GM19468 (cell line): ENCODE measurements around the gene TYW3.

ENCODE experiments used
- ATAC-seq: cut with Tn5 transposase; IDR thresholded peaks from one replicate; pipeline ENCODE4 v1.9.1; 2021; ENCODE audit warnings: mild to moderate bottlenecking, moderate library complexity, moderate number of reproducible peaks; ENCODE audit not compliant: unreplicated experiment; ENCODE audit errors: extremely low read depth

Gene TYW3

DNA sequence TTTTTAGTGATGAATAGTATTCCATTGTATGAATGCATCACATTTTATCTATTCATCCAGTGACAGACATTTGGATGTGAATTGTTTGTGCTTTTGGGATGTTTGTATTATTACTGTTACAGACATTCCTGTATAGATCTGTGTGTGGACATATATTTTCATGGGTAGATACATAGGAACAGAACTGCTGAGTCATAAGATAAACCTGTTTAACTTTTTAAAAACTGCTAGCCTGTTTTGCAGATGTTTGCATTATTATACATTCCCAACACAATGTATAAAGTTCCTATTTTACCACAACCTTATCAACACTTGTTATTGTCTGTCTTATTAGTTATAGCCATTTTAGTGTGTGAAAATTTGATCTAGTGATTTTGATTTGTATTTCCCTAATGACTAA lies 46.8 kb downstream of the TYW3 start:
- ATAC-seq: no peak

DNA sequence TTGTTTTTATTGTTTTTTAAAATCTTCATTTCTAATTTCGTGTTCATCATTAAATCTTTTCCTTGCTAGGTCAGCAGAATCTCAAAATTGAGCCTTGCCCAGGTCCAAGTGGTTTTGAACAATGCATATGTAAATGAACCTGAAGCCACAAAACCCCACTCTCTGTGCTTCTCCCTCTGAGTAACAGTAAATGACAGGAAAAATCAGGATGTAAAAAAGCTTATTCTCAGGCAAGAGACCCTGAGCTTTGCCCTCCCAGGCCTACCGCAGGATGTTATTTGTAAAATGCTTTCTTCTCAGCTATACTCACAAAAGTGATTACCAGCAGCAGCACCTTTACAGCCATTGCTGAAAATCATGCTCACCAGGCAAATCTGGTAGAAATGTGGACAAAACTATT lies 47.6 kb downstream of the TYW3 start:
- no peak for ATAC-seq

DNA sequence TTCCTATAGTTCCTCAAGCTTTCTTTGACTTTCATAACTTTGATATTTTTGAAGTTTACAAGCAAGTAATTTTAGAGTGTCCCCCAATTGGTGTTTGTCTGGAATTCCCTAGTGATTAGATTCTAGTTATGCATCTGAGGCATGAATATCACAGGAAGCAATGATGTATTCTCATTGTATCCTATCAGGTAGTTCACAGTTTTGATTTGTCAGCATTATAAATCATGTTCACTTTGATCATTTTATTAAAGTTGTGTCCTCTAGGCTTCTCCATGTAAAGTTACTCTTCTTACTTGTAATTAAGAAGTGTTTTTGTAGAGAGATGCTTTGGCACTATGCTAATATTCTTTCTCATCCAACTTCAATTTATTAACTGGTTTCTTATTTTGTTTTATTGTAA lies 53.0 kb downstream of the TYW3 start:
- ATAC-seq: no peak

DNA sequence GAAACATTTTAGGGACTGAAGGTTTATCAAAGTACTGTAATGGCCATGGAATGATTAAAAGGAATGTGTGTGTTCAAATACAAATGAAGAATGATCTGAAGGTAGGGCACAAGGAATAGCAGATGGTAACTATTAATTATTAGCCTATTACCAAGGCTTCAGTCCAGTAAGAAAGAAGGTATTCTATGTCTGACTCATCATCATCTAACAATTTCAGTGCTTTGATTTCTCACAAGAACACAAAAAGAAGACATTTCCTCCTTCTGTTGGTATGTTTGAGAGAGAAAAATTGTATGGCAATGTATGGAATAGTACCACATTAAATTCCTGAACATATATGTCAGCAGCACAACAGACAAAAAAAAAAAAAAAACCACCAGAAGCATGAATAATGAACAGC lies 57.5 kb downstream of the TYW3 start:
- ATAC-seq: no peak

DNA sequence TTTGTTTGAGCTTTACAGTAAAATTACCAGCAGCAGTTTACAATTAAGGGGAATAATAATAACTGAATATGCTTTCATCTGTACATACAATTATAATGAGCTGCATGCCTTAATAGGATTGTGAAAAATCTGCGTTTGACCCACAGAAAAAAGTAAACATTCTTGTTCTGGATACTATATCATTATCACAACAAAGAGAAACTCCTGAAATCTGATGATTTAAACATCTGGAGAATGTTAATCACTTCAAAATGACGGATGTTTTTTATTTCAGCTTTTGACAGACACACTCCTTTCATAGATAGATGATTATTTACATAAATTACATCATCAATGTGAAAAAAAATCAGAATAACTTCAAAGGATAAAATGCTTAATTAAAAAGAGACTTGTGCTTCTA lies 58.5 kb downstream of the TYW3 start:
- ATAC-seq: no peak

DNA sequence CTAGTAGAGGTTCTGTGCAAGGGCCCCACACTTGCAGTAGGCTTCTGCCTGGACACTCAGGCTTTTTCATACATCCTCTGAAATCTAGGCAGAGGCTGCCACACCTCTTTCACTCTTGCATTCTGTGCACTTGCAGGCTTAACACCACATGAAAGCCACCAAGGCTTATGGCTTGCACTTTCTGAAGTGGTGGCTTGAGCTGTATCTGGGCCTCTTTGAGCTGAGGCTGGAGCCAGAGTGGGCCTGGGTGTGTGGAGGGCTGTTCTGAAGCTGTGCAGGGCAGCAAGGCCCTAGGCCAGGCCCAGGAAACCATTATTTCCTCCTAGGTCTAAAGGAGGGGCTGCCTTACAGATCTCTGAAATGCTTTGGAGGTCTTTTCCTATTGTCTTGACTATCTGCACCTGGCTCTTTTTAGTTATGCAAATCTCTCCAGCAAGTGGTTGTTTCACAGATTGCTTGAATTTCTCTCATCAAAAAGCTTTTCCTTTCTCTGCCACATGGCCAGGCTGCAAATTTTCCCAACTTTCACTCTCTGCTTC lies 66.2 kb downstream of the TYW3 start:
- no peak for ATAC-seq

DNA sequence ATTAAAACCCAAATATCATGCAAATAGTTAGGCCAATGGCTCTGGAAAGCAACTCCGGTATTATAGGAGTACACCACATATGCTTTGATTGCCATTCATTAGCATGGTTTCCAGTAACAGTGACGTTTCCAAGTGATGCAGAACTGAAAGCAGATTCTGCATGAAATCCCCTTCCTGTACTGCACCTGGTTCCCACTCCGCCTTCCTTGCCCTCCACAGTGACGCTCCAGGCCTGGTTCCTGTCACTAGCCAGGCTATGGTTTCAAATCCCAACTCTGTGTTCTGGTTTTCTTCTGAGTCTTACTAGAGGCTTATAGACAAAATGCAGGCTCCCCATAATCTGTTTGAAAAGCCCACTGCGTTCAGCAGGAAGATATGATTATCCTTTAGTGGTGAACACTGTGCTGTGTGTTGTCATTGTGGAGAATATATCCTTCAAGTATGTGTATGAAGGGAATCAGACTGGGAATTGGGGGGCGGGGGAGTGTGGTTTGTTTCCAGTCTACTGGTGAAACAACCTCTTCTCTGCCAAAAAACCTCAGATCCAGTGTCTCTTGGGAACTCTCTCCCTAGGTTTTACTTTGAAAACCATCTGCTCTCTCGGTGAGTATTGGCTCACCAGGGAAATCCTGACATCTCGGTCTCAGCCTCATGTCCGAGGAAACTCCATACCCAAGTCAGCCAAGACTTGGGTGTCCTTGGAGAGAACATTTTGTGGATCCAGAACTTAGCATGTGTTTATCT lies 78.7 kb downstream of the TYW3 start:
- peak; percentile 42 for ATAC-seq

DNA sequence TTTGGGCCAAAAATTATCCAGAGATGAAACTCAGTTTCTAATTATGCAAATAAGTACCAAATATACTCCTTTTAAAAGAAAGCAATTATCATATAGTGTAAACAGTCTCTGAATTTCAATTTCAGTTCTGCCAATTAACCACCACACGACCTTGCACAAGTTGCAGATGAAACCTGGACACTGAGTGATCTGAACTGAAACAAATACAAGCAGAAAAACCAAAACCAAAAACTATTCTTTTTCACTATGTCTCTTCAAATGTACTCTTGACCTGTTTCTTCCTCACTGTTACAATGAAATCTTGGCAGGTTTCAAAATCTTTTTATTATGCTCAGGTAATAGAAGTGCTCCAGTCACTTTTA lies 79.2 kb downstream of the TYW3 start:
- peak; percentile 99 for ATAC-seq
